ENCODE results near the gene PUS10. TPM values are rescaled to one million over a fixed set of nuclear protein-coding genes. Genes with fewer than 3 reads are reported as not detected.

PUS10 gene
- total and polyA plus RNA-seq, 2 experiments from 2014 or later = 2.2 to 2.5 TPM

DNA sequence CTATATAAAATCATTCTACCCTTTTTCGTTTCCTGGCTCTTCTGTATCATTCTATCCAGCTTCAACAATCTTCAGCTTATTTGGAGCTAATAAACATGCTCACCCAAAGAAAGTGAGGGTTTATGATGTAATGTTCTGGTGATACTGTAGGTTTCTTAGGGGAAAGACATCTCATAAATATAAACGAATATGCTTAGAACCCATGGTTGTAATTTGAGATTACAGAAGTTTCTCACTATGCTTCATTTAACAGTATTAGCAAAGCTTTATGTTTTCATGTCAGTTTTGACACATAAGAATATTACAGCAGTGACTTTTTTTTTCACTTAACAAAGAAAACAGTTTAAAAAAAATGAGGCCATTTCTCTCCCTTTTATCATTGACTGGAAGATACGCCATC, 12.3 kb downstream of the PUS10 start (continued):
- TF ChIP-seq, protein P1, sequence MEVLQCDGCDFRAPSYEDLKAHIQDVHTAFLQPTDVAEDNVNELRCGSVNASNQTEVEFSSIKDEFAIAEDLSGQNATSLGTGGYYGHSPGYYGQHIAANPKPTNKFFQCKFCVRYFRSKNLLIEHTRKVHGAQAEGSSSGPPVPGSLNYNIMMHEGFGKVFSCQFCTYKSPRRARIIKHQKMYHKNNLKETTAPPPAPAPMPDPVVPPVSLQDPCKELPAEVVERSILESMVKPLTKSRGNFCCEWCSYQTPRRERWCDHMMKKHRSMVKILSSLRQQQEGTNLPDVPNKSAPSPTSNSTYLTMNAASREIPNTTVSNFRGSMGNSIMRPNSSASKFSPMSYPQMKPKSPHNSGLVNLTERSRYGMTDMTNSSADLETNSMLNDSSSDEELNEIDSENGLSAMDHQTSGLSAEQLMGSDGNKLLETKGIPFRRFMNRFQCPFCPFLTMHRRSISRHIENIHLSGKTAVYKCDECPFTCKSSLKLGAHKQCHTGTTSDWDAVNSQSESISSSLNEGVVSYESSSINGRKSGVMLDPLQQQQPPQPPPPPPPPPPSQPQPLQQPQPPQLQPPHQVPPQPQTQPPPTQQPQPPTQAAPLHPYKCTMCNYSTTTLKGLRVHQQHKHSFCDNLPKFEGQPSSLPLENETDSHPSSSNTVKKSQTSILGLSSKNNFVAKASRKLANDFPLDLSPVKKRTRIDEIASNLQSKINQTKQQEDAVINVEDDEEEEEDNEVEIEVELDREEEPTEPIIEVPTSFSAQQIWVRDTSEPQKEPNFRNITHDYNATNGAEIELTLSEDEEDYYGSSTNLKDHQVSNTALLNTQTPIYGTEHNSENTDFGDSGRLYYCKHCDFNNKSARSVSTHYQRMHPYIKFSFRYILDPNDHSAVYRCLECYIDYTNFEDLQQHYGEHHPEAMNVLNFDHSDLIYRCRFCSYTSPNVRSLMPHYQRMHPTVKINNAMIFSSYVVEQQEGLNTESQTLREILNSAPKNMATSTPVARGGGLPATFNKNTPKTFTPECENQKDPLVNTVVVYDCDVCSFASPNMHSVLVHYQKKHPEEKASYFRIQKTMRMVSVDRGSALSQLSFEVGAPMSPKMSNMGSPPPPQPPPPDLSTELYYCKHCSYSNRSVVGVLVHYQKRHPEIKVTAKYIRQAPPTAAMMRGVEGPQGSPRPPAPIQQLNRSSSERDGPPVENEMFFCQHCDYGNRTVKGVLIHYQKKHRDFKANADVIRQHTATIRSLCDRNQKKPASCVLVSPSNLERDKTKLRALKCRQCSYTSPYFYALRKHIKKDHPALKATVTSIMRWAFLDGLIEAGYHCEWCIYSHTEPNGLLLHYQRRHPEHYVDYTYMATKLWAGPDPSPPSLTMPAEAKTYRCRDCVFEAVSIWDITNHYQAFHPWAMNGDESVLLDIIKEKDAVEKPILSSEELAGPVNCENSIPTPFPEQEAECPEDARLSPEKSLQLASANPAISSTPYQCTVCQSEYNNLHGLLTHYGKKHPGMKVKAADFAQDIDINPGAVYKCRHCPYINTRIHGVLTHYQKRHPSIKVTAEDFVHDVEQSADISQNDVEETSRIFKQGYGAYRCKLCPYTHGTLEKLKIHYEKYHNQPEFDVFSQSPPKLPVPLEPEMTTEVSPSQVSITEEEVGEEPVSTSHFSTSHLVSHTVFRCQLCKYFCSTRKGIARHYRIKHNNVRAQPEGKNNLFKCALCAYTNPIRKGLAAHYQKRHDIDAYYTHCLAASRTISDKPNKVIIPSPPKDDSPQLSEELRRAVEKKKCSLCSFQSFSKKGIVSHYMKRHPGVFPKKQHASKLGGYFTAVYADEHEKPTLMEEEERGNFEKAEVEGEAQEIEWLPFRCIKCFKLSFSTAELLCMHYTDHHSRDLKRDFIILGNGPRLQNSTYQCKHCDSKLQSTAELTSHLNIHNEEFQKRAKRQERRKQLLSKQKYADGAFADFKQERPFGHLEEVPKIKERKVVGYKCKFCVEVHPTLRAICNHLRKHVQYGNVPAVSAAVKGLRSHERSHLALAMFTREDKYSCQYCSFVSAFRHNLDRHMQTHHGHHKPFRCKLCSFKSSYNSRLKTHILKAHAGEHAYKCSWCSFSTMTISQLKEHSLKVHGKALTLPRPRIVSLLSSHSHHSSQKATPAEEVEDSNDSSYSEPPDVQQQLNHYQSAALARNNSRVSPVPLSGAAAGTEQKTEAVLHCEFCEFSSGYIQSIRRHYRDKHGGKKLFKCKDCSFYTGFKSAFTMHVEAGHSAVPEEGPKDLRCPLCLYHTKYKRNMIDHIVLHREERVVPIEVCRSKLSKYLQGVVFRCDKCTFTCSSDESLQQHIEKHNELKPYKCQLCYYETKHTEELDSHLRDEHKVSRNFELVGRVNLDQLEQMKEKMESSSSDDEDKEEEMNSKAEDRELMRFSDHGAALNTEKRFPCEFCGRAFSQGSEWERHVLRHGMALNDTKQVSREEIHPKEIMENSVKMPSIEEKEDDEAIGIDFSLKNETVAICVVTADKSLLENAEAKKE (CRISPR knock-in tag; IDR thresholded peaks at IDR 0.05) = no peak
- TF ChIP-seq POLR2AphosphoS5 (IDR thresholded peaks at IDR 0.05; ENCODE audit: low read depth) (no peak), ZNF114 (CRISPR knock-in tag; IDR thresholded peaks at IDR 0.05) (no peak), NANOG (IDR thresholded peaks at IDR 0.05; ENCODE audit: borderline replicate concordance) (no peak), EZH2phosphoT487 (IDR thresholded peaks at IDR 0.05; ENCODE audit: unreplicated experiment) (no peak), ZNF331 (CRISPR knock-in tag; IDR thresholded peaks at IDR 0.05; ENCODE audit: low read depth) (no peak), EZH2 (IDR thresholded peaks at IDR 0.05; ENCODE audit: low read depth, unreplicated experiment) (no peak), JUNB (IDR thresholded peaks at IDR 0.05; ENCODE audit: unreplicated experiment) (no peak)

DNA sequence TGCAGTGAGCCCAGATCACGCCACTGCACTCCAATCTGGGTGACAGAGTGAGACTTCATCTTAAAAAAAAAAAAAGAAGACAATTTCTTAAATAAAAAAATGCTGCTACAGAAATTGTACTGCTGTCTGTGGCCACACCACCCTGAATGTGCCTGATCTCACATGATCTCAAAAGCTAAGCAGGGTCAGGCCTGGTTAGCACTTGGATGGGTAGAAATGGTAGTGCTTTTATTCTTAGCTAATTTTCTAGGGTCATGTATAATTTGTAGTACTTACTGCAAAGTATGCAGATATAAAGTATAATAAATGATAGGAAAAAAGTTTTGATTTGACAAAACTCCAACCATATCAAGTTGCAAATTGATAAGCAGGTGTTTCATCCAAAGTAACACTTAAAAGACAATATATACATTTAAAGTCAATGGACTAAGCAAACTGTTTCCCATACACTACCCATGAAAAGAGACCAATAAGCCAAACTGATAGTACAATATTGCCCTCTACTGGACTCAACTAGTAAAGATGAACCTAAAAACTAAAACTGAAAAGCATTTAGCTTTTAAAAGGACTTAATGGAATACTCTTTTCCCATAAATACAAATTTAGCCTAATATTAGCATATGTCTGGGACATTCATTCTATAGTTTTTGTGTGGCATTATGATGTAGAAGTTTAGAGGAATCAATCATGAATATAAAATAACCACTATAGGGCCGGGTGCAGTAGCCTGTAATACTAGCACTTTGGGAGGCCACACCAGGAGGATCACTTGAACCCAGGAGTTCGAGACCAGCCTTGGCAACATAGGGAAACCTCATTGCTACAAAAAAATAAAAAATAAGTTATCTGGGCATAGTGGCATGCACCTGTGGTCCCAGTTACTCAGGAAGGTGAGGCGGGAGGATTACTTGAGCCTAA, 19.2 kb downstream of the PUS10 start:
- H3K4me3 Mint-ChIP-seq = no peak overlapping the region
- H4K20me1 ChIP-seq (replicated peaks; ENCODE audit: insufficient read depth) = no peaks in the 10 kb centered on the region
- H3K27ac Mint-ChIP-seq = no peak overlapping the region
- no peaks in the 10 kb centered on the region for H3F3A ChIP-seq (replicated peaks; ENCODE audit: low read depth)
- H3K36me3 Mint-ChIP-seq (ENCODE audit: low read depth) = peaks cover 4% of the 10 kb centered on the region; the same call in 2 of the 3 replicates
- H3K27me3 ChIP-seq (ENCODE audit: insufficient read depth) = no peaks in the 10 kb centered on the region
- peaks cover 11% of the 10 kb centered on the region for H3K4me1 Mint-ChIP-seq
- no peaks in the 10 kb centered on the region for H3K36me3 ChIP-seq (ENCODE audit: insufficient read depth)
- DNase-seq (ENCODE audit: low spot score) (peak; percentile 75), ATAC-seq (peak; percentile 63)
- no peaks in the 10 kb centered on the region for H3K27me3 Mint-ChIP-seq (ENCODE audit: insufficient read depth, low read depth, poor library complexity)
- H3K4me2 ChIP-seq = no peak overlapping the region
- H3K9me2 ChIP-seq (ENCODE audit: insufficient read depth) = no peaks in the 10 kb centered on the region
- peaks cover 5% of the 10 kb centered on the region; the same call in 2 of the 3 replicates for H3K9me3 Mint-ChIP-seq
- H3K4me3 ChIP-seq = no peak overlapping the region
- no peak for TF ChIP-seq ZNF331 (CRISPR knock-in tag; IDR thresholded peaks at IDR 0.05; ENCODE audit: low read depth)
- TF ChIP-seq, protein P2, sequence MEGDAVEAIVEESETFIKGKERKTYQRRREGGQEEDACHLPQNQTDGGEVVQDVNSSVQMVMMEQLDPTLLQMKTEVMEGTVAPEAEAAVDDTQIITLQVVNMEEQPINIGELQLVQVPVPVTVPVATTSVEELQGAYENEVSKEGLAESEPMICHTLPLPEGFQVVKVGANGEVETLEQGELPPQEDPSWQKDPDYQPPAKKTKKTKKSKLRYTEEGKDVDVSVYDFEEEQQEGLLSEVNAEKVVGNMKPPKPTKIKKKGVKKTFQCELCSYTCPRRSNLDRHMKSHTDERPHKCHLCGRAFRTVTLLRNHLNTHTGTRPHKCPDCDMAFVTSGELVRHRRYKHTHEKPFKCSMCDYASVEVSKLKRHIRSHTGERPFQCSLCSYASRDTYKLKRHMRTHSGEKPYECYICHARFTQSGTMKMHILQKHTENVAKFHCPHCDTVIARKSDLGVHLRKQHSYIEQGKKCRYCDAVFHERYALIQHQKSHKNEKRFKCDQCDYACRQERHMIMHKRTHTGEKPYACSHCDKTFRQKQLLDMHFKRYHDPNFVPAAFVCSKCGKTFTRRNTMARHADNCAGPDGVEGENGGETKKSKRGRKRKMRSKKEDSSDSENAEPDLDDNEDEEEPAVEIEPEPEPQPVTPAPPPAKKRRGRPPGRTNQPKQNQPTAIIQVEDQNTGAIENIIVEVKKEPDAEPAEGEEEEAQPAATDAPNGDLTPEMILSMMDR (conservative IDR thresholded peaks at IDR 0.05; ENCODE audit: low read depth in 2 of 2) = peak; percentile 66 to 83
- TF ChIP-seq, protein P3, sequence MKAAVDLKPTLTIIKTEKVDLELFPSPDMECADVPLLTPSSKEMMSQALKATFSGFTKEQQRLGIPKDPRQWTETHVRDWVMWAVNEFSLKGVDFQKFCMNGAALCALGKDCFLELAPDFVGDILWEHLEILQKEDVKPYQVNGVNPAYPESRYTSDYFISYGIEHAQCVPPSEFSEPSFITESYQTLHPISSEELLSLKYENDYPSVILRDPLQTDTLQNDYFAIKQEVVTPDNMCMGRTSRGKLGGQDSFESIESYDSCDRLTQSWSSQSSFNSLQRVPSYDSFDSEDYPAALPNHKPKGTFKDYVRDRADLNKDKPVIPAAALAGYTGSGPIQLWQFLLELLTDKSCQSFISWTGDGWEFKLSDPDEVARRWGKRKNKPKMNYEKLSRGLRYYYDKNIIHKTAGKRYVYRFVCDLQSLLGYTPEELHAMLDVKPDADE (IDR thresholded peaks at IDR 0.05) = no peak
- no peak overlapping the region for H3K27ac ChIP-seq (ENCODE audit: low read depth)
- H3K4me1 ChIP-seq (ENCODE audit: insufficient read depth) = no peaks in the 10 kb centered on the region
- H2AFZ ChIP-seq = no peak overlapping the region
- no peaks in the 10 kb centered on the region for H3K79me2 ChIP-seq (replicated peaks; ENCODE audit: insufficient read depth)
